ENCODE data around the gene SUPT20H. TPM values are rescaled to one million over a fixed set of nuclear protein-coding genes. Genes with fewer than 3 reads are reported as not detected.

Gene SUPT20H
- total RNA-seq, 6 experiments from 2014 or later = 46.5 to 55.4 (median 50.2) TPM

GRCh38 chr13:37040789-37041188 lies 18.7 kb downstream of the SUPT20H start:
- no peak for DNase-seq
- Mint-ChIP-seq H3K27me3 (ENCODE audit: insufficient read depth) (no peaks in the 10 kb centered on the region), H3K27ac (no peak overlapping the region), H3K4me3 (no peak overlapping the region), H3K36me3 (ENCODE audit: low read depth) (peaks cover 29% of the 10 kb centered on the region), H3K9me3 (no peaks in the 10 kb centered on the region), H3K4me1 (ENCODE audit: low read depth) (no peaks in the 10 kb centered on the region)
- TF ChIP-seq CTCF (IDR thresholded peaks at IDR 0.05) = no peak

GRCh38 chr13:37039896-37040295 lies 19.6 kb downstream of the SUPT20H start:
- DNase-seq = no peak
- TF ChIP-seq CTCF (IDR thresholded peaks at IDR 0.05) = no peak
- Mint-ChIP-seq H3K4me1 (ENCODE audit: low read depth) (no peaks in the 10 kb centered on the region), H3K9me3 (no peaks in the 10 kb centered on the region), H3K27me3 (ENCODE audit: insufficient read depth) (no peaks in the 10 kb centered on the region), H3K27ac (no peak overlapping the region), H3K36me3 (ENCODE audit: low read depth) (peaks cover 37% of the 10 kb centered on the region), H3K4me3 (no peak overlapping the region)

- Mint-ChIP-seq H3K36me3 (ENCODE audit: low read depth) (peaks cover 47% of the 10 kb centered on the region), H3K4me1 (ENCODE audit: low read depth) (no peaks in the 10 kb centered on the region), H3K4me3 (no peak overlapping the region), H3K9me3 (no peaks in the 10 kb centered on the region), H3K27me3 (ENCODE audit: insufficient read depth) (no peaks in the 10 kb centered on the region), H3K27ac (no peak overlapping the region)
- no peak for DNase-seq
- TF ChIP-seq CTCF (IDR thresholded peaks at IDR 0.05) = no peak
Measured at GRCh38 chr13:37037241-37037640, 22.2 kb downstream of the SUPT20H start.

DNA sequence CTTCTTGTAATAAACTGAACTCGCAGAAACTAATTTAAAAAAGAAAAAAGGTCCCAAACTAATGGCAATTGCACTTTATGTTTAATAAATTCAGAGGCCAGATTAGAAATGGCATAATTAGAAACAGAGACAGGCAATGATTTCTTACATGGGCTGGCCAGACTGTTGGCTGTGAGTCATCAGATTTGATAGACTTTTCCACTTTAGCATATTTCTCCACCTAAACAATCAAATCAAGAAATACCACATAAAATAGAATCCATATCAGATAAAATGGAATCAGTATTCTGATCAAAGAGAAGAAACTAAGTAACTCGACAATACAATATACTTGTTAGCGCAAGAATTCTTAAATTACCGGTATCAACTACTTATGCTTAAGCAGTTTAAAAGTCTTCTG lies 29.9 kb downstream of the SUPT20H start:
- peaks cover 23% of the 10 kb centered on the region for H3K36me3 Mint-ChIP-seq (ENCODE audit: low read depth)
- no peaks in the 10 kb centered on the region for H3K9me3 Mint-ChIP-seq
- peaks cover 21% of the 10 kb centered on the region for H3K4me1 Mint-ChIP-seq (ENCODE audit: low read depth)
- H3K27ac Mint-ChIP-seq = no peak overlapping the region
- H3K27me3 Mint-ChIP-seq (ENCODE audit: insufficient read depth) = no peaks in the 10 kb centered on the region
- no peak for DNase-seq
- no peak overlapping the region for H3K4me3 Mint-ChIP-seq
- TF ChIP-seq CTCF (IDR thresholded peaks at IDR 0.05) = no peak

DNA sequence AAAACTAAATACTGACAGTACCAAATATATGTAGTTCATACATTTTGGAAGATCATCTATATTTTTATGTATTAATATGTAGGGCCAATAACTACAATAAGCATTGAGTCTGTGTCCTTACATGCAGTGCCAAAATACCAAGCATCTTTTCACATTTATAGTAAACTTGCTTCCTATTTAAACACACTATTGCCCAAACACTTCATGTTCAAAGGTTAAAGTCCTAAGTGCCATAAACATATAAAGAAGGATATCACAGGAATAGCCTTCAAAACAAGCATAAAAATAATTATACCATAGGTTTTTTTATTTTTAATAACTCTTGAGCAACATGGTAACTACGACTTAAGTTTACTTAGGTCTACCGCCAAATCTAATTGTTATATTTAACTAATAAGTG lies 31.8 kb downstream of the SUPT20H start:
- Mint-ChIP-seq H3K4me1 (ENCODE audit: low read depth) (peaks cover 34% of the 10 kb centered on the region), H3K4me3 (no peak overlapping the region), H3K27me3 (ENCODE audit: insufficient read depth) (no peaks in the 10 kb centered on the region), H3K27ac (no peak overlapping the region), H3K9me3 (no peaks in the 10 kb centered on the region), H3K36me3 (ENCODE audit: low read depth) (peaks cover 22% of the 10 kb centered on the region)
- no peak for TF ChIP-seq CTCF (IDR thresholded peaks at IDR 0.05)
- DNase-seq = no peak

- H3K4me3 Mint-ChIP-seq = no peak overlapping the region
- H3K36me3 Mint-ChIP-seq (ENCODE audit: low read depth) = peaks cover 20% of the 10 kb centered on the region
- no peak for DNase-seq
- no peaks in the 10 kb centered on the region for H3K27me3 Mint-ChIP-seq (ENCODE audit: insufficient read depth)
- H3K27ac Mint-ChIP-seq = no peak overlapping the region
- no peak for TF ChIP-seq CTCF (IDR thresholded peaks at IDR 0.05)
- peaks cover 34% of the 10 kb centered on the region for H3K4me1 Mint-ChIP-seq (ENCODE audit: low read depth)
- no peaks in the 10 kb centered on the region for H3K9me3 Mint-ChIP-seq
Measured at GRCh38 chr13:37026771-37027170, 32.7 kb downstream of the SUPT20H start.
